ENCODE data around the gene CFAP221. TPM values are rescaled to one million over a fixed set of nuclear protein-coding genes. Genes with fewer than 3 reads are reported as not detected.
A peak's percentile ranks its signal among the peaks of the same experiment; 100 is the strongest.
"Not testable (repeated sequence)": the region's sequence is repeated elsewhere in the genome, so short reads cannot be mapped to it uniquely, and the experiment has no call there.

Gene CFAP221
- total RNA-seq, 1 experiment from 2014 or later = not detected

- in situ Hi-C loops (cut with HindIII; ENCODE audit: low pct_unique_long_range_greater_than_20kb, low sequenced_read_pairs) = no loop called here
- DNase-seq (ENCODE audit: low read depth, low spot score) = no peak
Measured at GRCh38 chr2:119574864-119575263, 30.6 kb downstream of the CFAP221 start.

GRCh38 chr2:119575439-119575838 is 31.2 kb downstream of the CFAP221 start:
- no peak for DNase-seq (ENCODE audit: low read depth, low spot score)
- in situ Hi-C loops (cut with HindIII; ENCODE audit: low pct_unique_long_range_greater_than_20kb, low sequenced_read_pairs) = no loop called here

- in situ Hi-C loops (cut with HindIII; ENCODE audit: low pct_unique_long_range_greater_than_20kb, low sequenced_read_pairs) = no loop called here
- no peak for DNase-seq (ENCODE audit: low read depth, low spot score)
Measured at GRCh38 chr2:119579424-119580295, 35.4 kb downstream of the CFAP221 start.

GRCh38 chr2:119580550-119581072 is 36.4 kb downstream of the CFAP221 start:
- DNase-seq (ENCODE audit: low read depth, low spot score) = no peak
- in situ Hi-C loops (cut with HindIII; ENCODE audit: low pct_unique_long_range_greater_than_20kb, low sequenced_read_pairs) = no loop called here

- DNase-seq (ENCODE audit: low read depth, low spot score) = no peak
- in situ Hi-C loops (cut with HindIII; ENCODE audit: low pct_unique_long_range_greater_than_20kb, low sequenced_read_pairs) = no loop called here
Measured at GRCh38 chr2:119583291-119583690, 39.0 kb downstream of the CFAP221 start.

- in situ Hi-C loops (cut with HindIII; ENCODE audit: low pct_unique_long_range_greater_than_20kb, low sequenced_read_pairs) = no loop called here
- DNase-seq (ENCODE audit: low read depth, low spot score) = no peak
Measured at GRCh38 chr2:119584469-119584868, 40.2 kb downstream of the CFAP221 start.

- in situ Hi-C loops (cut with HindIII; ENCODE audit: low pct_unique_long_range_greater_than_20kb, low sequenced_read_pairs) = no loop called here
Measured at GRCh38 chr2:119586085-119586484, 41.8 kb downstream of the CFAP221 start.

GRCh38 chr2:119590873-119591272 is 46.6 kb downstream of the CFAP221 start:
- DNase-seq (ENCODE audit: low read depth, low spot score) = no peak
- in situ Hi-C loops (cut with HindIII; ENCODE audit: low pct_unique_long_range_greater_than_20kb, low sequenced_read_pairs) = no loop called here

More at GRCh38 chr2:119586085-119586484, 41.8 kb downstream of the CFAP221 start:
- DNase-seq (ENCODE audit: low read depth, low spot score) = no peak

- in situ Hi-C loops (cut with HindIII; ENCODE audit: low pct_unique_long_range_greater_than_20kb, low sequenced_read_pairs) = no loop called here
- no peak for DNase-seq (ENCODE audit: low read depth, low spot score)
Measured at GRCh38 chr2:119591523-119591922, 47.3 kb downstream of the CFAP221 start.

GRCh38 chr2:119592436-119592835 is 48.2 kb downstream of the CFAP221 start:
- peak; percentile 3 for DNase-seq (ENCODE audit: low read depth, low spot score)
- in situ Hi-C loops (cut with HindIII; ENCODE audit: low pct_unique_long_range_greater_than_20kb, low sequenced_read_pairs) = no loop called here

- no peak for DNase-seq (ENCODE audit: low read depth, low spot score)
- in situ Hi-C loops (cut with HindIII; ENCODE audit: low pct_unique_long_range_greater_than_20kb, low sequenced_read_pairs) = no loop called here
Measured at GRCh38 chr2:119596638-119597037, 52.4 kb downstream of the CFAP221 start.

GRCh38 chr2:119598596-119599263 is 54.5 kb downstream of the CFAP221 start:
- no peak for DNase-seq (ENCODE audit: low read depth, low spot score)
- in situ Hi-C loops (cut with HindIII; ENCODE audit: low pct_unique_long_range_greater_than_20kb, low sequenced_read_pairs) = no loop called here

- in situ Hi-C loops (cut with HindIII; ENCODE audit: low pct_unique_long_range_greater_than_20kb, low sequenced_read_pairs) = no loop called here
Measured at GRCh38 chr2:119599384-119599783, 55.1 kb downstream of the CFAP221 start.

GRCh38 chr2:119605096-119605495 is 60.8 kb downstream of the CFAP221 start:
- in situ Hi-C loops (cut with HindIII; ENCODE audit: low pct_unique_long_range_greater_than_20kb, low sequenced_read_pairs) = no loop called here
- no peak for DNase-seq (ENCODE audit: low read depth, low spot score)

More at GRCh38 chr2:119599384-119599783, 55.1 kb downstream of the CFAP221 start:
- DNase-seq (ENCODE audit: low read depth, low spot score) = no peak

GRCh38 chr2:119606674-119607073 is 62.4 kb downstream of the CFAP221 start:
- in situ Hi-C loops (cut with HindIII; ENCODE audit: low pct_unique_long_range_greater_than_20kb, low sequenced_read_pairs) = no loop called here
- DNase-seq (ENCODE audit: low read depth, low spot score) = no peak

GRCh38 chr2:119608553-119608952 is 64.3 kb downstream of the CFAP221 start:
- no peak for DNase-seq (ENCODE audit: low read depth, low spot score)
- in situ Hi-C loops (cut with HindIII; ENCODE audit: low pct_unique_long_range_greater_than_20kb, low sequenced_read_pairs) = no loop called here

GRCh38 chr2:119609337-119609736 is 65.1 kb downstream of the CFAP221 start:
- no peak for DNase-seq (ENCODE audit: low read depth, low spot score)
- in situ Hi-C loops (cut with HindIII; ENCODE audit: low pct_unique_long_range_greater_than_20kb, low sequenced_read_pairs) = no loop called here

GRCh38 chr2:119614140-119614539 is 69.9 kb downstream of the CFAP221 start:
- DNase-seq (ENCODE audit: low read depth, low spot score); in situ Hi-C loops (cut with HindIII; ENCODE audit: low pct_unique_long_range_greater_than_20kb, low sequenced_read_pairs): not testable (repeated sequence)
